ENCODE measurements around the gene KCTD13.

DNA sequence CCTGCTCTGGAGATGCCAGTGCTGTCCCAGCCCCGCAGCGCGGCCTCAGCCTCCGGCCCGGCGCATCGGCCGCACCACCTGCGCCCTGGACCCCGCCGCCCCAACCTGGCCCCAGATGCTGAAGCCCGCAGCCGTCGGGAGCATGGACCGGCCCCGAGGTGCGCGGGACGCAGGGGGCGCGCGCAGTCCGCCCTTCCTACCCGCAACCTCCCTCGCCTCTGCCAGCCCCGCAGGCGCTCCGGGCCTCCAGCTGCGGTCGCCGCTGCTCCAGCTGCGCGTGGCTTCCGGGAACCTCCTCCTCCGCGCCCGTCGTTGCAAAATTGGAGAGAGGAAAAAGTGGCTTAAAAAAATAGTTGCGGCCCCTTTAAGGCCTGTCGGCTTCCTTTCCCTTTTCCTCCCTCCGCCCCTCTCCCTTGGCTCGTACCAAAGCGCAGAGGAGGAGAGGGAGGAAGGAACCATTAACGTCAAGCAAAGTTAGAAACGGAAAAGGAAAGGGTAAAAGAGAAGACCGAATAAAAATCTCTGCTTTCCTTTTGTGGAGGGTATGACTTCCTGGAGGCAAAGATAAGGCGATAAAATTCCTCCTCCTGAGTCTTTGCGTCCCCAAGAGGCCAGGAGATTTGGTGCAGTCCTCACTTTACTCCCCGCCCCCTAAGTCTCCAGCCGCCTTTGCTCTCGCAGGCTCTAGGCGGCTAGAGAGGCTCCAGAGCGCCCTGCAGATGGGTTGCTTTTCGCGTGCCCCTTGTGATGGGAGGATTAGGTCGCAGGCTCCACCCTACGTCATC lies 63.0 kb downstream of the KCTD13 start, which contains the start of gene CDIPT:
- TF ChIP-seq TEAD4 (IDR thresholded peaks at IDR 0.05; ENCODE audit: low read depth, low read length) (0 out of 2 replicates have a peak, but pooled peaks have one; percentile 22), HDAC2 (IDR thresholded peaks at IDR 0.05; ENCODE audit: borderline replicate concordance in 1 of 2, low read depth in 2 of 2, low read length in 2 of 2) (no peak), POLR2AphosphoS5 (IDR thresholded peaks at IDR 0.05; ENCODE audit: low read depth, low read length) (no peak), TAF7 (optimal IDR thresholded peaks at IDR 0.05; ENCODE audit: borderline replicate concordance, low read depth, low read length) (peak; percentile 73), EP300 (IDR thresholded peaks at IDR 0.05; ENCODE audit: borderline replicate concordance in 1 of 2, low read depth in 2 of 2, low read length in 2 of 2) (peak in 1 of 2 experiments; percentile 99; a peak in 2 of 3 replicates), TBP (IDR thresholded peaks at IDR 0.05; ENCODE audit: low read depth, low read length) (peak; percentile 76), TCF12 (IDR thresholded peaks at IDR 0.05; ENCODE audit: low read depth, low read length) (peak; percentile 40; the same call in 1 of the 2 replicates), MAFK (IDR thresholded peaks at IDR 0.05; ENCODE audit: low read depth, low read length) (no peak)
- TF ChIP-seq, protein P1, sequence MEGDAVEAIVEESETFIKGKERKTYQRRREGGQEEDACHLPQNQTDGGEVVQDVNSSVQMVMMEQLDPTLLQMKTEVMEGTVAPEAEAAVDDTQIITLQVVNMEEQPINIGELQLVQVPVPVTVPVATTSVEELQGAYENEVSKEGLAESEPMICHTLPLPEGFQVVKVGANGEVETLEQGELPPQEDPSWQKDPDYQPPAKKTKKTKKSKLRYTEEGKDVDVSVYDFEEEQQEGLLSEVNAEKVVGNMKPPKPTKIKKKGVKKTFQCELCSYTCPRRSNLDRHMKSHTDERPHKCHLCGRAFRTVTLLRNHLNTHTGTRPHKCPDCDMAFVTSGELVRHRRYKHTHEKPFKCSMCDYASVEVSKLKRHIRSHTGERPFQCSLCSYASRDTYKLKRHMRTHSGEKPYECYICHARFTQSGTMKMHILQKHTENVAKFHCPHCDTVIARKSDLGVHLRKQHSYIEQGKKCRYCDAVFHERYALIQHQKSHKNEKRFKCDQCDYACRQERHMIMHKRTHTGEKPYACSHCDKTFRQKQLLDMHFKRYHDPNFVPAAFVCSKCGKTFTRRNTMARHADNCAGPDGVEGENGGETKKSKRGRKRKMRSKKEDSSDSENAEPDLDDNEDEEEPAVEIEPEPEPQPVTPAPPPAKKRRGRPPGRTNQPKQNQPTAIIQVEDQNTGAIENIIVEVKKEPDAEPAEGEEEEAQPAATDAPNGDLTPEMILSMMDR (IDR thresholded peaks at IDR 0.05; ENCODE audit: control extremely low read depth in 1 of 3, insufficient read depth in 1 of 3, low read depth in 1 of 3, low read length in 3 of 3), result peak; percentile 73 to 94 (median 78)

All from H1 (cell line).